Measurements from ENCODE around the gene MED9.

The MED9 gene

GRCh38 chr17:17491546-17491988 lies 14.8 kb downstream of the MED9 start:
- no peak for DNase-seq (ENCODE audit: low read depth)

- no peak for DNase-seq (ENCODE audit: low read depth)
Measured at GRCh38 chr17:17492085-17492484, 15.3 kb downstream of the MED9 start.

DNA sequence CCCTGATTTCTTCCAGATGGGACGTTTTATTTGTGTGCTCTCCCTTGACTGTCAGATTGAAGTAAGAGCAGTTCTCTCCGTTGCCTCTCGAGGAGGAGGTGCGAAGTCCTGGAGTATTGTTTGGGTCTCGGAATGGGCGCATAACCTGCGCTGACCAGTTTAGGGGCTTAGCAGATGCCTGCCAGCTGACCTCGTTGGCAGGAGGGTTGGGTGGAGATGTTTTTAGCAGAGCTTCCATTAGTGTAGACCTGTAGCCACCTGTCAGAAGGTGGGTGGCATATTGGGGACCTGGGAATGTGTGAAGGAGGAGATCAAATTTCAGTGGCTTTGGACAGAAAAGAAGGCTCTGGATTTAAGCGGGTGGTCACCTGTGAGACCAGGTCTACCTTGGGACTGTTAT lies 15.8 kb downstream of the MED9 start:
- no peak for DNase-seq (ENCODE audit: low read depth)

- DNase-seq (ENCODE audit: low read depth): no peak
Measured at GRCh38 chr17:17493249-17493985, 16.6 kb downstream of the MED9 start.

DNA sequence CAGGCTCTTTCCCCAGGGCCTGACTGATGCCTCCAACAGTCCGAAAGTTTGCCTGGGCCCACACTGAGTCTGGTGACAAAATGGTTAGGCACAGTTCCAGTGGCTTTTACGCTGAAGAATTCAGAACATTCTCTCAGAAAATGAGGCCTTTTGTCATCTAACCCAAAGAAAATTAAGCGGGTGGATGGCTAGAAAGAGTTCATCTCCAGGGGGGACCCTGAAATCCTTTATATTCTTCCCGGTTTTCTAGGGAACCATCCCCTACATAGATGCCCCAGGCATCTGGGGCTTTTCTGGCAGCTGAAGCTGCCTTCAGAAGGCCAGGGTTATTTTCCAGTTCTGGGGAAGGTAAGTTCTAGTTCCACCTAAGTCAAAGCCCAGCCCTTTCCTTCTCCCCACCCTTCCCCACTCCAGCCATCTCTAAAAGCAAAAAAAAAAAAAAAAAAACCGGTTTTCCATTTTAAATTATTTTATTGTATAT lies 17.2 kb downstream of the MED9 start:
- DNase-seq (ENCODE audit: low read depth): no peak

DNA sequence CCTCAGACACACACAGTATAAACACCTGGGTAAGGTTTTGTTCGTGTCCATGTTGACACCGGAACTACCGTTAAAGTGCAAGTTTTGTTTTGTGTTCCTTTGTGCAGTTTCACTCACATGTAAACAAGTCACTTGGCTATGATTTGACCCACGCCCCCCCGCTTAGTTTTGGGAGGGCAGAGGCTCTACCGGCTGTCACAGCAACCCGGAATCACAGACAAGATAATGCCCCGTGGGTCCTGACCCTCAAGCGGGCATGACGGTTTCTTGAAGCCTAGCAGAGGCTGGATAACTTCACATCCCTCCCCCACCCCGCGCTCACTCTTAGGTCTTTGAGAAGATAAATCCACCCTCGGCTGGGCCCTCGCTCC lies 17.7 kb downstream of the MED9 start:
- DNase-seq (ENCODE audit: low read depth): no peak

DNA sequence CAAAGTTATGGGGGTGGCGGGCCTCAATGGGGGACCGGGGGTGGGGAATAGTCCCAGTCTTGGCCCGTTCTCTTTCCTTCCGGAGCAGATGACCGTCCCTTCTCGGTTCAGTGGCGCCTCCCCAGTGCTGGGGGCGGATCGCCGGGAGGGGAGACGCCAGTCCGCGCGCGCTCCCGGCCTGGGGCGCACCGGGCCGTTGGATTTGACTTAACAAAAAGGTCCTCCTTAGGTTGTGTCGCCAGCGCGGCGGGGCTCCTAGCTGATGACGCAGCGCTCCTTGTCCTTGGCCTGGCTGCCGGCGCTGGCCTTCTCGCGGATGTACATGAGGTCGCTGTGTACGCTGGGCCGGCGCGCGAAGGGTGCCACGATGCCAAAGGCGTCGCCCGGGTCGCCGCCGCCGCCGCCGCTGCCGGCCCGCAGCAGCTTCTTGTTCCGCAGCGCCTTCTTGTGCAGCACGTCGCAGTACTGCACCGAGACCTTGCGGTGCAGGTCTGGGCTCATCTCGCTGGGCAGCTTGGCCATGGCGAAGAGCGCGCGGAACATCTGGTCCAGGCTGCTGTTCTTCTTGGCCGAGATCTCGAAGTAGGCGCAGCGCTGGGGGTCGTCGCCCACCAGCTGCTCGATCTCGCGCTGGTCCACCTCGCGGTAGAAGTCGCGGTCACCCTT lies 18.2 kb downstream of the MED9 start:
- no peak for DNase-seq (ENCODE audit: low read depth)

DNA sequence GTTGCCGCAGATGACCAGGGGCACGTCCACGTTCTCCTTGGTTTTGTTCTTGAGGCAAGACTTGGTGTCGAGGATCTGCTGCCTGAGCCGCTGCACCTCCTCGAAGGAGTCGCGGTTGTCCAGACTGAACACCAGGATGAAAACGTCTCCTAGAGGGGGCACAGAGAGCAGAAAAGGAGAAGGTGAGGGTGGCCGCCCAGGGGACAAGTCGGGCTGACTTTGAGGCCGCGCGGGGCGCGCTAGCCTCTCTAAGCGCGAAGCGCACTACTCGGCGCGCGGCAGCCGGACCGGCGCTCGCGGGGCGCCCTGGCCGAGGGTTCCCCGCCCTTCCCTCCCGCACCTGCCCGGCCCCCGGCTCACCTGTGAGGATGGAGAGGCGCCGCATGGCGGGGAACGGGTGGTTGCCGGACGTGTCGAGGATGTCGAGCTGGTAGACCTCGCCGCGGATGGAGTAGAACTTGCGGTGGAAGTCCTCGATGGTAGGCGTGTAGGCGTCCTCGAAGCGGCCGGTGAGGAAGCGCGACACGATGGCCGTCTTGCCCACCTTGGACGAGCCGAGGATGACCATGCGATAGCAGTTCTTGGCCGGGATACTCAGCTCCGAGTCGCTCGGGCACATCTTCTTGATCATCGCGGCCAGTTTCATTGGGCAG lies 18.9 kb downstream of the MED9 start:
- DNase-seq (ENCODE audit: low read depth): no peak

- peak; percentile 77 for DNase-seq (ENCODE audit: low read depth)
Measured at GRCh38 chr17:17496189-17497064, 19.6 kb downstream of the MED9 start, which contains the start of gene RASD1. Gene RASD1, minus strand, starts transcription at chr17:17496395. Its CDS starts 214 bp downstream, at chr17:17496181.

- DNase-seq (ENCODE audit: low read depth): no peak
Measured at GRCh38 chr17:17497065-17497844, 20.5 kb downstream of the MED9 start.

- no peak for DNase-seq (ENCODE audit: low read depth)
Measured at GRCh38 chr17:17497845-17498520, 21.2 kb downstream of the MED9 start.

GRCh38 chr17:17498606-17499301 lies 22.0 kb downstream of the MED9 start:
- no peak for DNase-seq (ENCODE audit: low read depth)

DNA sequence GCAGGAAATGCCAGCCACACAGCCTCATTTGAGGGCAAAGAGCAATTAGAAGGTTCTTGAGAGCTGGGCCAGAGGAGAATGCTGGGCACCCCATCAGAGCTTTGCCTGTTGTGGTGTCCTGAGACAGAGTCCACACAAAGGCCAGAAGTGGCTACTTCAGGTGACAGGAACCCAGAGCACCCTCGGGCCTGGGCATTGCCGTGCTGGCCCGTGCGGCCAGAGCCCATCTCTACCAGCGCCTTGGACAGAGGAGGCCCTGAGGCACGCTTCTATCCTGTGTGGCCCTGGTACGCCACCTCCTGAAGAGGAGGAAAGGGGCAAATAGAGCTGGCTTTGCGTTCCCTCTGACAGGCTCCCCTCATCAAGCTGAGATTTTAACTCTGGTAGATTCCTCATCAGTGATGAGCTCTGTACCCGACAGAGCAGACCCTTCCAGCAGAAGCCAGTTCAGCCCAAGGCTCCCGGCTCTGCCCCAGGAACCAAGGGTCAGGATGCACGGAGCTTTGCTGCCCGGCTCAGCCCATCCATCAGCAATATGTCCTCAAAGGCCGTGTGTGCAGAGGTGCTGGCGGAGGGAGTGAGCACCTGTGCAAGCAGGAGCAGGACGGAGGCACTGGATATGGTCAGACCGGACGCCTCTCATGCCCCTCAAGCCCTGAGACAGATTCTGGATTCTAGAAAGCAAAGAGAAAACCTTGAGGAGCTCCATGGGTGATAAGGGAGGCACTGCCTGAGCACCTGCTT lies 22.8 kb downstream of the MED9 start:
- DNase-seq (ENCODE audit: low read depth): no peak

DNA sequence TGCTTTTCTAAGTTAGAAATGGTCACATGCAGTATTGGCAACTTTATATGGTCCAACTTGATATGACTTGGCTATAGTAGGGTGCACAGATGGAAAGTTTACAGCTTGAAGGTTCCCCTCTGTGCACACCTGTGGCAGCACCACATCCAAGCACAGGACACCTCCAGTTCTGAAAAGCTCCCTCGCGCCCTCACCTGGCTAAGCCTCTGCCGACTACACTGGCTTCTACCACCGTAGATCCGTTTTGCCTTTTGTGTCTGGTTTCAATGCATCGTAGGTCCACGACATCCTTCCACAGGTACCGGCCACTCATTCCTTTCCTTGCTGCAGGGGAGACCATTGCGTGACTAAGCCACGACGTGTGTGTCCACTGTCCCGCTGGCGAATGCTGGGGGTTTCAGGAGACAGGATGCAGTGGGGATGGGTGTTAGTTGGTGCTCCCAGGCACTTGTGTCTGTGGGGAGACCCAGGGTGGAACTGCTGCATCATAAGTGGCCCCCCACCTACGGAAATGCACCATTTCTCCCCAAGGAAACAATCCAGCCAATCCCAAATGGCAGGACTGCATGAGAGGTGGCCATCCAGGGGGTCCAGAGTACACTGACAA lies 24.3 kb downstream of the MED9 start:
- DNase-seq (ENCODE audit: low read depth): no peak

- no peak for DNase-seq (ENCODE audit: low read depth)
Measured at GRCh38 chr17:17502741-17503565, 26.2 kb downstream of the MED9 start.

- DNase-seq (ENCODE audit: low read depth): no peak
Measured at GRCh38 chr17:17503566-17504130, 26.8 kb downstream of the MED9 start.

DNA sequence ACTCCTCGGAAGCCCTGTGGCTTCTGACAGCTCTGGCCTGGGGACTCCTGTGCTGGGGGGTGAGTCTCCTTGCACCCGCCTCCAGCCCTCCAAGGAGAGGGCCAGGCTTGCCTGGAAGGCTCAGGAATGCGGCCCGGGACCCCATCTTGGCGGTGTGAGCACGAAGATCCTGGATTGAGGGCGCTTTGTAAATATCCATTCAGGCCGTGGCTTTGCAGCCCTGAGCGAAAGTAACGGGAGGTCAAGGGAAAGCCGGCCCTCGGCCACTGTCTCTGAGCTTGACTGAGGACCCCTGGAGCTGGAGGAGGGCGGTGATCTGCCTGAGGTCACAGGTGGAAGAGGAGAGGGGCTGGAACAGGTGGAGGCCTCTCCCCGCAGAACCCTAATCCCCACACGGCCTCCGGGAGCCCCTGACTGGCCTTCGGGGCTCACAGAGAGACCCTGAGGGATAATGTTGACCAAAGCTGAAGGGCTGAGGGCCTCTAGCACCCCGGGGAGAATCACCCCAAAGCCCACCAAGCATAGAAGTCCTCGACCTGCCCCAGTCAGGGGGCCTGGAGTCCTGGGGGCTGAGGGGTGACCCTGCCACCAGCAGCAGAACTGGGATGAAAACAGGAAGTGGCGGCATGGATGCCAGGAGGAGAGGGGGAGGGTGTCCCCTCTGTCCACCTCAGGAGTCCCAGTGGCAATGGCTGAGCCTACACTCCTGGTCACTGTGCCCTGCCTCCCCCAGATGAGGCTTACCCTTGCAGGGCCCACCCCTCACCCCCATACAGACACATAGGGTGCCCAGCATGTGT lies 27.7 kb downstream of the MED9 start:
- DNase-seq (ENCODE audit: low read depth): no peak
